GM13976 (cell line): ENCODE measurements around the gene SLC31A2.

Source experiments
- DNase-seq: peaks from one replicate; pipeline ENCODE4 v3.0.0; 2012; ENCODE audit warnings: low spot score
- CTCF ChIP-seq: IDR thresholded peaks from 2 replicates; pipeline ENCODE4 v1.5.1; 2012; ENCODE audit warnings: borderline replicate concordance, mild to moderate bottlenecking; ENCODE audit not compliant: insufficient read depth; ENCODE audit errors: extremely low read depth, missing control alignments, control extremely low read depth
- in situ Hi-C: fragments of 300-500 bp; cut with MboI; formaldehyde crosslinking; loops from one replicate; pipeline ENCODE4 v1.12.0; 2022; ENCODE audit warnings: low sequenced_read_pairs, mixed read lengths, inconsistent platforms; ENCODE audit not compliant: unreplicated experiment

The SLC31A2 gene

GRCh38 chr9:113185271-113185670 is 34.5 kb downstream of the SLC31A2 start:
- DNase-seq: no peak
- in situ Hi-C loops: no loop called here
- no peak for TF ChIP-seq CTCF

GRCh38 chr9:113186137-113186755 is 35.4 kb downstream of the SLC31A2 start:
- no peak for DNase-seq
- in situ Hi-C loops: no loop called here
- no peak for TF ChIP-seq CTCF

- in situ Hi-C loops: no loop called here
- no peak for TF ChIP-seq CTCF
- DNase-seq: no peak
Observed at GRCh38 chr9:113187929-113188595, 37.3 kb downstream of the SLC31A2 start.

- in situ Hi-C loops: no loop called here
- no peak for TF ChIP-seq CTCF
- no peak for DNase-seq
Observed at GRCh38 chr9:113192455-113192854, 41.6 kb downstream of the SLC31A2 start.

- DNase-seq: no peak
- TF ChIP-seq CTCF: no peak
- in situ Hi-C loops: no loop called here
Observed at GRCh38 chr9:113199683-113200329, 49.0 kb downstream of the SLC31A2 start.

GRCh38 chr9:113205432-113205831 is 54.6 kb downstream of the SLC31A2 start:
- DNase-seq: no peak
- in situ Hi-C loops: no loop called here
- no peak for TF ChIP-seq CTCF

GRCh38 chr9:113205861-113206260 is 55.1 kb downstream of the SLC31A2 start:
- no peak for DNase-seq
- in situ Hi-C loops: no loop called here
- TF ChIP-seq CTCF: no peak
